ENCODE data around the gene PNPLA4.

The PNPLA4 gene

GRCh38 chrX:7927259-7928167 lies at the start of gene PNPLA4:
TSS of gene PNPLA4 (minus strand) at chrX:7927413. CDS start at chrX:7926119, 1,294 bp downstream.
- peak; percentile 93 for DNase-seq

GRCh38 chrX:7972586-7972985 lies 45.4 kb upstream of the PNPLA4 start:
- no peak for DNase-seq

- DNase-seq, result no peak
These were observed 43.2 kb upstream of the PNPLA4 start for GRCh38 chrX:7970428-7970827.

- no peak for DNase-seq
These were observed 38.2 kb upstream of the PNPLA4 start for GRCh38 chrX:7965436-7965835.

- no peak for DNase-seq
These were observed 33.0 kb upstream of the PNPLA4 start for GRCh38 chrX:7960246-7960645.

- DNase-seq, result no peak
These were observed 26.2 kb upstream of the PNPLA4 start for GRCh38 chrX:7953446-7953845.

GRCh38 chrX:7950865-7951264 lies 23.7 kb upstream of the PNPLA4 start:
- no peak for DNase-seq

GRCh38 chrX:7948483-7948882 lies 21.3 kb upstream of the PNPLA4 start:
- DNase-seq, result no peak

- DNase-seq, result no peak
These were observed 19.7 kb upstream of the PNPLA4 start for GRCh38 chrX:7946960-7947359.

- DNase-seq, result no peak
These were observed 16.5 kb upstream of the PNPLA4 start for GRCh38 chrX:7943600-7944245.

GRCh38 chrX:7941390-7942042 lies 14.3 kb upstream of the PNPLA4 start:
- DNase-seq, result no peak

- no peak for DNase-seq
These were observed 6.8 kb upstream of the PNPLA4 start for GRCh38 chrX:7934026-7934425.

GRCh38 chrX:7926914-7927258 lies 327 bp downstream of the PNPLA4 start:
- DNase-seq, result no peak

GRCh38 chrX:7926501-7926900 lies 712 bp downstream of the PNPLA4 start:
- no peak for DNase-seq

- DNase-seq, result peak; percentile 76
These were observed 1.2 kb downstream of the PNPLA4 start for GRCh38 chrX:7925867-7926472.

GRCh38 chrX:7921750-7922149 lies 5.5 kb downstream of the PNPLA4 start:
- no peak for DNase-seq

GRCh38 chrX:7908821-7909220 lies 18.4 kb downstream of the PNPLA4 start:
- DNase-seq, result no peak

GRCh38 chrX:7904562-7904961 lies 22.7 kb downstream of the PNPLA4 start:
- DNase-seq, result no peak

GRCh38 chrX:7891928-7892327 lies 35.3 kb downstream of the PNPLA4 start:
- no peak for DNase-seq

GRCh38 chrX:7889680-7890079 lies 37.5 kb downstream of the PNPLA4 start:
- no peak for DNase-seq

- DNase-seq, result no peak
These were observed 38.1 kb downstream of the PNPLA4 start for GRCh38 chrX:7889135-7889534.

GRCh38 chrX:7876957-7877356 lies 50.3 kb downstream of the PNPLA4 start:
- no peak for DNase-seq

- DNase-seq, result no peak
These were observed 55.2 kb downstream of the PNPLA4 start for GRCh38 chrX:7872042-7872441.

Data from activated CD4-positive, alpha-beta T cell treated with anti-CD3 and anti-CD28 coated beads, Interleukin-2, amount 50 U/mL, for 16 hours (primary cell).